ENCODE measurements around the gene HNRNPM. TPM values are rescaled to one million over a fixed set of nuclear protein-coding genes. Genes with fewer than 3 reads are reported as not detected.
A peak's percentile ranks its signal among the peaks of the same experiment; 100 is the strongest.

The HNRNPM gene
- total RNA-seq, 1 experiment from 2014 or later, result 468 TPM

- no peaks in the 10 kb centered on the region for H3K9me3 ChIP-seq (ENCODE audit: control insufficient read depth, low read depth, low read length)
- H2BK15ac ChIP-seq (ENCODE audit: low read depth, low read length), result no peak overlapping the region
- H3K36me3 Mint-ChIP-seq (ENCODE audit: insufficient read depth in 1 of 3, low read depth in 3 of 3), result peaks cover 23 to 35% (median 31%) of the 10 kb centered on the region in 3 experiments
- H3K14ac ChIP-seq (ENCODE audit: insufficient read depth, low read length), result no peak overlapping the region
- WGBS (ENCODE audit: extremely low coverage, insufficient read length, low lambda C conversion rate), result no CpG with 5 or more reads among the region's 16 CpGs
- no peaks in the 10 kb centered on the region for H3K79me1 ChIP-seq (ENCODE audit: insufficient read depth, low read depth, low read length, poor library complexity, severe bottlenecking)
- H3K4me1 Mint-ChIP-seq, result peaks cover 52 to 60% of the 10 kb centered on the region in 2 experiments
- TF ChIP-seq CTCF (conservative IDR thresholded peaks at IDR 0.05), result no peak
- no peak overlapping the region for H4K8ac ChIP-seq (replicated peaks; ENCODE audit: insufficient read length, low read depth, low read length)
- H2BK12ac ChIP-seq (ENCODE audit: insufficient read length, low read depth, low read length), result no peak overlapping the region
- no peak overlapping the region for H2BK20ac ChIP-seq (ENCODE audit: low read depth, low read length, poor library complexity, severe bottlenecking)
- H2BK5ac ChIP-seq (ENCODE audit: insufficient read length, low read length), result no peak overlapping the region
- no peak overlapping the region for H3K23ac ChIP-seq (ENCODE audit: insufficient read length, low read depth, low read length)
- no peak overlapping the region for H3K56ac ChIP-seq (ENCODE audit: insufficient read length, low read depth, low read length)
- peaks cover 56% of the 10 kb centered on the region for H3K79me2 ChIP-seq (ENCODE audit: insufficient read depth, low read length)
- peak overlapping the region; percentile 75 for H3K4me2 ChIP-seq (ENCODE audit: insufficient read depth, insufficient read length, low read length)
- H3K23me2 ChIP-seq (ENCODE audit: insufficient read length, low read depth, low read length, poor library complexity, severe bottlenecking), result no peaks in the 10 kb centered on the region
- H3K27ac Mint-ChIP-seq, result peak overlapping the region; percentile 42 to 96 (median 89)
- H4K5ac ChIP-seq (ENCODE audit: insufficient read length, low read depth, low read length), result no peak overlapping the region
- H3K27ac ChIP-seq (ENCODE audit: insufficient read length, low read depth, low read length), result no peak overlapping the region
- H4K20me1 ChIP-seq (ENCODE audit: control insufficient read depth, insufficient read depth, insufficient read length), result peaks cover 4% of the 10 kb centered on the region
- no peak overlapping the region for H3T11ph ChIP-seq (ENCODE audit: low read length)
- 0 out of 5 replicates have a peak, but pooled peaks cover 0 to 3% of the 10 kb centered on the region in 2 experiments for H3K9me3 Mint-ChIP-seq
- H3K27me3 ChIP-seq (ENCODE audit: insufficient read depth, low read length), result no peaks in the 10 kb centered on the region
- H4K91ac ChIP-seq (ENCODE audit: insufficient read length, low read depth, low read length), result no peak overlapping the region
- H2BK120ac ChIP-seq (ENCODE audit: low read depth, low read length, poor library complexity, severe bottlenecking), result no peak overlapping the region
- H2AK5ac ChIP-seq (ENCODE audit: insufficient read length, low read length), result no peak overlapping the region
- peak overlapping the region; percentile 96 to 99 for H3K4me3 Mint-ChIP-seq
- H2AFZ ChIP-seq (ENCODE audit: low read length), result no peak overlapping the region
- peaks cover 10% of the 10 kb centered on the region for H3K4me1 ChIP-seq (ENCODE audit: insufficient read depth, low read length)
- no peak overlapping the region for H3K18ac ChIP-seq (ENCODE audit: insufficient read length, low read depth, low read length)
- H3K27me3 Mint-ChIP-seq (ENCODE audit: low read depth), result no peaks in the 10 kb centered on the region; the same call in 1 of the 2 replicates
- peak overlapping the region; percentile 95 for H3K9ac ChIP-seq (ENCODE audit: extremely low read depth, insufficient read length, low read length)
- no peak for DNase-seq
- no peak overlapping the region for H3K4ac ChIP-seq (ENCODE audit: low read depth, low read length)
Observed at GRCh38 chr19:8446061-8446709, 1.4 kb downstream of the HNRNPM start.

Data from H9 (cell line).